Activated CD4-positive, alpha-beta T cell treated with anti-CD3 and anti-CD28 coated beads, Interleukin-2, amount 50 U/mL, for 1 hour (primary cell): ENCODE measurements around the gene BTN2A1.
A peak's percentile ranks its signal among the peaks of the same experiment; 100 is the strongest.
"Not testable (repeated sequence)": the region's sequence is repeated elsewhere in the genome, so short reads cannot be mapped to it uniquely, and the experiment has no call there.

Source experiments
- DNase-seq: peaks from one replicate; pipeline ENCODE4 v3.0.0-alpha.2; 2020

The BTN2A1 gene

DNA sequence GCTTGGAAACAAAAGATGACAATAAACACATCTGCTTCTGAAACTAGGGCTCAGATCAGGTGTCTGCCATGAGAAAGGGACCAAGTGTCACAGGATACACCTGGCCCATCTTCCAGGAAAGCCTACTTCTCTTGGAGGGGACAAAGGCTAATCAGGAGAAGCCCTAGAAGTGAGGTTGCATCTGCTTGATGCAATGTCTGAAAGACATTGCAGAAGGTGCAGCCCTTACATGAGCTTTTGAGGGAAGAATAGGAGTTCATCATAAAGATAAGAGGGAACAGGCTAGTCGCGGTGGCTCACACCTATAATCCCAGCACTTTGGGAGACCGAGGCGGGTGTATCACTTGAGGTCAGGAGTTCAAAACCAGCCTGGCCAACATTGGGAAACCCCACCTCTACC lies 39.9 kb downstream of the BTN2A1 start:
- no peak for DNase-seq

DNA sequence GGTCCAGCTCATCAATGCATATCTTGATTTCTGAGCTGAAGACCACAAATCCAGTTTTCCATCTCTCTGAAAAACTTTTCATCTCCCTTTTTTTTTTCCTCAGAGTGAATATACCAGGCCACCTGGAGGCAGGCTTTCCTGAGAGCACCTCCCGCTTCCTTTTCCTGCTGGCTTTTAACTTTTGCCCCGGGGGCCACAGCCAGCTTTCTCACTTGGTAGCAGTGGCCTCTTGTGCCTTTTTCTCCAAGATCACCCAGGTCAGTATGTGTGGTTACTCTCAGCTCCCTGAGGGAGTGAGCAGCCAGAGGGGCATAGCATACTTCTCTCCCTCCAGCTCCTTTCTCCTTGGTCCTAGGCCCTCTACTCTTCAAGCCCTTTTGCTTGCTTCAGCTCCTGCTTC lies 42.3 kb downstream of the BTN2A1 start, which contains the start of gene BTN1A1:
BTN1A1 (plus strand) TSS at position 202 of the 400 bp plus-strand sequence. CDS start 984 bp downstream, outside the sequence.
- DNase-seq, result no peak

DNA sequence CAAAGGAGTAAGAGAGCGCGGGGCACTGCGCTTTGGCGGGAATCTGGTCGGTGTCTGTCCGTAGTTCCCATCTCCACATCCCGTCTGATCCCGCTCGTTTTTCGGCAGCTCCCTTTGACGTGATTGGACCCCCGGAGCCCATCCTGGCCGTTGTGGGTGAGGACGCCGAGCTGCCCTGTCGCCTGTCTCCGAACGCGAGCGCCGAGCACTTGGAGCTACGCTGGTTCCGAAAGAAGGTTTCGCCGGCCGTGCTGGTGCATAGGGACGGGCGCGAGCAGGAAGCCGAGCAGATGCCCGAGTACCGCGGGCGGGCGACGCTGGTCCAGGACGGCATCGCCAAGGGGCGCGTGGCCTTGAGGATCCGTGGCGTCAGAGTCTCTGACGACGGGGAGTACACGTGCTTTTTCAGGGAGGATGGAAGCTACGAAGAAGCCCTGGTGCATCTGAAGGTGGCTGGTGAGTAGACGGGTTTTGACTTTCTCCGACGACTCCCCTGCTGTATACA lies 43.8 kb downstream of the BTN2A1 start:
- peak; percentile 22 for DNase-seq

DNA sequence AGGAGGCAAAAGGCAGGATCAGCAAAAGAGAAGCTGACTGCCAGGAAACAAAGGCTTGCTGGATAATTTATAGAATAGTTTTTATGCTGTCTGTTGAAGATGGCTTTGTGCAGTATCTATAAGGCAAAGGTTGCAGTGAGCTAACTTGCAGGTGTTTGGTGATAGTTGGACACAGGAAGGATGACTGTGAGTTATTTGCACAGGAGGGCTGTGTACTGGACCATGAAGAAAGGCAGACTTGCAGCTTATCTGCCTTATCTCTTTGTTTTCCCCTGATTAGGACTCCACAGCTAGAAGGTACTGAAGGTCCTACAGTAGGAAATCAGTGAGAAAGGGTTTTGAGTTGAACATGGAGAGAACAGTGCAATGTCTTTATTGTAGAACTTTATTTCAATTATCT lies 44.4 kb downstream of the BTN2A1 start:
- DNase-seq, result no peak

DNA sequence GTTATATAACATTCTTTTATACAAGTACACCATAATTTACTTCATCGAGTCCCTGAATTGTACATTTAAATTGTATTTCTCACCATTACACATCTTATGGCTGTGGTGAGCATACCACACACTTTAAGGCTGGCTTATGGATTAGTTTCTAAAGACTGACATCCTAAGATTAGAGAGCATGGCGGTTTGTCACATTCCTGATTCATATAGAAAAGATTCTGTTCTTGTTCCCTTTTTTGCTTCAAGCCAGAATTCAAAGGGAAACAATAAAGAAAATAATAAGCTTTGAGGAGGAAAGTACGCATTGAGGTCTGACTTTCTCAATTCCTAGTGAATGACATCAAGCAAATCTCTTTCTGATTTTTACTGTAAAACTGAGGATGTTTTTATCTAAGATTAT lies 44.9 kb downstream of the BTN2A1 start:
- DNase-seq, result no peak

DNA sequence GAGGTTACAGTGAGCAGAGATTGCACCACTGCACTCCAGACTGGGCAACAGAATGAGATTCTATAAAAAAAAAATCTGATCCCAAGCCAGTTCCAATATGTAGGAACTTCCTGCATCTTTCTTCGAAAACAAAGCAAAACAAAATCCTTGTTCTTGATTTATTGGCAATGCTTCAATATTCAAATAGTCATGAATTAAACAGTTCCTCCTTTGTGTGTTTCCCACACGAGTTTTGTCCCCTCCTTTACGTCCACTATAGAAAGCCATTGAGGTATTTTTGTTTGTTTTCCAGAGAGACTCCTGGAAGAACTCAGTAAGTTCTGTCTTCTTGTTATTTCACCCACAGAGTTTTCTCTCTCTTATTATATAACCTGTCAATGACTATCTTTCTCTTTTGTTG lies 49.9 kb downstream of the BTN2A1 start:
- DNase-seq, result no peak

DNA sequence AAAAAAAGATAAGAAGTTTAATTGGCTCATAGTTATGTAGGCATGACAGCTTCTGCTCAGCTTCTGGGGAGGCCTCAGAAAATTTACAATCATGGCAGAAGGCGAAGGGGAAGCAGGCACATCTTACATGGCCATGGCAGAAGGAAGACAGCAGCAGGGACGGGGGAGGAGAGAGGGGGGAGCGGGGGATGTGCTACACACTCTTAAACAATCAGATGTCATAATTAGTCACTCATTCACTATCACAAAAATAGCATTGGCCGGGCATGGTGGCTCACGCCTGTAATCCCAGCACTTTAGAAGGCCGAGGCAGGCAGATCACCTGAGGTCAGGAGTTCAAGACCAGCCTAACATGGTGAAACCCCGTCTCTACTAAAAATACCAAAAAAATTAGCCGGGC lies 53.3 kb downstream of the BTN2A1 start:
- not testable (repeated sequence) for DNase-seq

DNA sequence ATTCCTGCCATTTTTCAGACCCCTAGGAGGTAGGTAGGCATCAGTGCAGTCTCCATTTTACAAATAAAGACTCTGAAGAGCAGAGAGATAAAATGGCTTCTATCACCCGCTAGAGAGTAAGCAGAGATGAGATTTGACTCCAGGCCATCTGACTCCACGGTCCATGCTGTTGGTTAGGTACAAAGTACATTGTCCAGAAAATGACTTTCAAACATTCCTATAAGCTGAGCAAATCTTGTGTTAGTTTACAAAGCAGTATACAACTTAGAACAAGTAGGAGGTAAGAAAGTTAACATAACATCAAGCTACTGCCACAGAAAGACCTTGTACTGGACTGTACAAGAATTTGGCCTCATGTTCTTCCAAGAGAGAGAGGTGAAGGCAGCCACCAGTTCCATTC lies 57.2 kb downstream of the BTN2A1 start:
- no peak for DNase-seq

DNA sequence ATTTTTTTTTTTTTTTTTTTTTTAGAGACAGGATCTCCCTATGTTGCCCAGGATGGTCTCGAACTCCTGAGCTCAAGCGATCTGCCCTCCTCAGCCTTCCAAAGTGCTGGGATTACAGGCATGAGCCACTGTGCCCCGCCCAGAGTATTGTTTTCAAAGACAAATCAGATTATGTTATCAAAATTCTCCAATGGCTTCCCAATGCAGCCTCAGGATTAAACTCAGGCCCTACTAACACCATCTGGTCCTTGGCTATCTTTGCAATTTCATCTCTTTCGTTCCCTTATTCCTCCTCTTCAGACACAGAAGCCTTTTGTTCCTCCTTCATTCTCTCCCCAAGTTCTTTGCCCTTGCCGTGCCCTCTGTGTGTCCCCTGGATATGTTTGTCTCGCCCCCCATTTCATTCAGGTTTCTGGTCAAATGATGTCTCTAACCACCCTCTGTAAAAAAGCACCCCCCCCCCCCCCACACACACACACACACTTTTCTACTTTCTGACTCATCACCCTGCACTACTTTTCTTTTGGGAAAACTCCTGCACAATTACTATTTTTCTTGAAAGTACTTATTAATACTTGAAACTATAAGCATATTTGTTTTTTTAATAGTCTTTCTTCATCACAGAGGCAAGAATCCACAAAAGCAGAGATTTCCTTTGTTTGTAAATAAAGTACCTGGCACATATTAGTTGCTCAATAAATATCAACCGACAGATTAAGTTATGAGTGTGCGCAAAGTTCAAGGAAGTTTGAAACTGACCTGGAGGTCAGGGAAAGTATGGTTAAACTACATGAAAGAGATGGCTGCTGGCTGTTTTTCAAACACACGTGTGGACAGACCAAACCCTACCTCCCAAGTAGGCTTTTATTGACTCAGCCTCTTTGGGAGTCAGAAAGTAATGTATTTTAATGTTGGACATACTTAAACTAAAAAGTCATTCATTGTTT lies 59.0 kb downstream of the BTN2A1 start:
- no peak for DNase-seq
